ENCODE measurements around the gene HCN4.
"Not testable (repeated sequence)": the region's sequence is repeated elsewhere in the genome, so short reads cannot be mapped to it uniquely, and the experiment has no call there.

Gene HCN4

GRCh38 chr15:73368301-73369136, at the start of gene HCN4:
Gene HCN4, minus strand, starts transcription at chr15:73368958. Its CDS starts 688 bp downstream, at chr15:73368270.
- DNase-seq (ENCODE audit: low read depth): no peak

- no peak for DNase-seq (ENCODE audit: low read depth)
Observed at GRCh38 chr15:73414876-73415275, 46.1 kb upstream of the HCN4 start.

DNA sequence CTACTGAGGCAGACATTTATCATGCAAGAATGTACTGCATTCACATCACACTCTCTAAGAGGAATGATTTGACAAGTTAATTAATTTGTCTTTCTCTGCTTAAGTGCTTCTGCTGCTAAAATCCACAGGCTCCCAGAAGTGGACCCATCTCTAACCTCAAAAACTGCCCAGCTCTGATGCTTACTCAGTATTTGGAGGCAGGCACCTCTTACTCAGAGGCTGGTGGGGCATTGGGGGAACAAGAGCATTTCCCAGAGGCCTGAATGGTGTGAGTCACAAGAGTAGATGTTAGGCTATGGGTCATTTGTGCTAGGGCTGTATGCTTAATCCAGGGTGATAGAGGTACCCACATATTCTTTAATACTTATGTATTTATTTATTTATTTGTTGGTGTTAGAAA, 34.4 kb upstream of the HCN4 start:
- no peak for DNase-seq (ENCODE audit: low read depth)

DNA sequence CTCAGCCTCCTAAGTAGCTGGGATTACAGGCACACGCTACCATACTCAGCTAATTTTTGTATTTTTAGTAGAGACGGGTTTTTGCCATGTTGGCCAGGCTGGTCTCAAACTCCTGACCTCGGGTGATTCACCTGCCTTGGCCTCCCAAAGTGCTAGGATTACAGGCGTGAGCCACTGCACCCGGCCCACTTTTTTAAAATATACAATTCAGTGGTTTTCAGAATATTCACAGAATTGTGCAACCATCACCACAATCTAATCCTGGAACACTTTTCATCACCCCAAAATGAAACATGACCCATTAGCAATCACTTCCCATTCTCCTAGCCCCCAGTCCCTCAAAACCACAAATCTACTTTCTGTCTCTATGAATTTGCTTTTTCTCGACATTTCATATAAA, 31.5 kb upstream of the HCN4 start:
- not testable (repeated sequence) for DNase-seq (ENCODE audit: low read depth)

DNA sequence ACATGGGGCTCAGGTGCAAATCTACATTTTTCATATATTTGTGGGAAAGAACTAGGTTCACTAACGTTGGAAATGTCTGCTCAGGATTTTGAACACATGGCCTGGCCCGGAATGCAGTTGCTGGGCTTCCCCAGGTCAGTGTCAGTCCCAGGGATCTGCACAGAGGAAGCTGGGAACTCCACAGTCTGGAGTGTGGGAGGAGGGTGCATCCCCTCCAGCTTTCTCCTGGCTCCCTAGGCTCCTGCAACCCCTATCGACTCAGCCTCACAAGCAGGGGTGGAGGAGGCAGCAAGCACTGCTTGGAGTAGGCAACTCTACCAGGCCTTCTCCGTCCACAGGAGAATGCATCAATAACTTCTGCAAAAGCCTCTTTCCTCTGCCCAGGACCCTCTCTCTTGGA, 30.1 kb upstream of the HCN4 start:
- no peak for DNase-seq (ENCODE audit: low read depth)

- no peak for DNase-seq (ENCODE audit: low read depth)
Observed at GRCh38 chr15:73397461-73397860, 28.7 kb upstream of the HCN4 start.

GRCh38 chr15:73395671-73396070, 26.9 kb upstream of the HCN4 start:
- no peak for DNase-seq (ENCODE audit: low read depth)

- no peak for DNase-seq (ENCODE audit: low read depth)
Observed at GRCh38 chr15:73394782-73395181, 26.0 kb upstream of the HCN4 start.

GRCh38 chr15:73393336-73393735, 24.6 kb upstream of the HCN4 start:
- DNase-seq (ENCODE audit: low read depth): no peak

DNA sequence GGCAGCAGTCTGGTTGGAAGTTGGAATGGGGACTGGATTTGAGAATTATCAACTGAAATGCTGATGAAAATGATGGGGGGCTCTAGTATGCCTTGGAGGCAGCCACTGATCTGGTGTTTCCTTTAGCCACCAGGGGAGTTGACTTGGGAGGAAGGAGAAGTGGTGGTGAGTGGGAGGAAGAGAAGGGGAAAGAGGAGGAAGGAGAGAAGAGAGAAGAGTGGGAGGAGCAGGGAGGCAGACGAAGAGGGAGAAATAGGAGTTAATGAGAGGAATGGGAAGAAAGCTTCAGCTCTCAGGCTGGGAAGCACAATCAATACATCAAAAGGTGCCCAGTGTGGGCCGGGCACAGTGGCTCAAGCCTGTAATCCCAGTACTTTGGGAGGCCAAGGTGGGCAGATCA, 23.3 kb upstream of the HCN4 start:
- DNase-seq (ENCODE audit: low read depth): no peak

DNA sequence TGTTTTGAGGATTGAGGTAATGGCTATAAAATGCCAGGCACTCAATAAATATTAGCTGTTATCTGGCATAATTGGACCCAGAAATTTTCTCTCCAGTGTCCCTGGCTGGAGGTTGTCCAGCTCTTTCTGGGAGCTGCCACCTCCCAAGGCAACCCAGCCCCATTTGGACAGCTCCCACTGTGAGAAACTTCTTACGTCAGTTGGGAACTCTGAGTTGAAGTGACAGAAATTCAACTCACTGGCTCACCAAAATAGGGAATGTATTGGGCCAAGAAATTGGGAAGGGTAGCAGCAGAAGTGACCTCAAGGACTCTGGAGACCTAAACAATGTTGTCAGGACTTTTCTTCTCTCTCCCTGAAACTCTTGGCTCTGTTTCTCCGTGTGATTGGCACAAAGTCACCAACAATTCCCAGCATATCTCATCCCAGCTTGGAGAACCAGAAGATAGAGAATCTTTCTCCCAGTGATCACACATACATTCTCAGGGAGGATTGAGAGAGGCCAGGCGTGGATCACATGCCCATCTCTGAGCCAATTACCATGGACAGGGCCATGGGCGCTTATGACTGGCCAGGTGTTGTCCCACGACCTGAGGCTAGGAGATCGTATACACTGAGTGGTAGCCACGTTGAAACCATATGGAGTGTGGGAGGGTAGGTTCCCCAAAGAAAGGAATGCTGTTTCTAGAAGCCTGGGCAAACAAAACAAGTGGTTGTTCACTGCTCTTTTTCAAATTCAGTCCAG, 22.5 kb upstream of the HCN4 start:
- DNase-seq (ENCODE audit: low read depth): no peak

DNA sequence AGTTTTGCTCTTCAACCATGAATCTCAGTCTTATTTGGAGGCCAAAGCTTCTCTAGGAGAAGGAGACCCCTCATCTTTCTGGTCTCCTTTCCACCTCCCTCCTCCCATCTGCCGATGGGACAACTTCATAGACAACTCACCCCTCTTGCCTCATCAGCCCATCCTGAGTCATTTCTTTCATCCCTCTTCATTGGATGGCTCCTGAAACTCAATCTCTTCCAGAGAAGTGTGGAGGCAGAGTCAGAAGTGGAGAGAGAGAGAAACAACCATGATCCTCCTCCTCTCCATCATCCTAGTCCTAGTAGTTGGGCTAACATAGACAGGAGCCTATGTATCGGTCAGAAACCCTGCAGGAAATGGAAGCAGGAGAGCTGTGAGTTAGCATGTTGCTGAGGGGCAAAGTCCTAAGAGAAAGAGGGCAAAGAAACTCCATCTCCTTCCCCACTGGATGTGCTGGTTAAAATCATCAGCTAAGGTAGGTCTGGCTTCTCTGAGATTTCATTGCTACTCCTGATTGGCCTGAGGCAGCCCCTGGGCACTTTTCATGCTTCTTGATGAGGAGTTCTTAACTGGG, 21.3 kb upstream of the HCN4 start:
- DNase-seq (ENCODE audit: low read depth): no peak

- DNase-seq (ENCODE audit: low read depth): no peak
Observed at GRCh38 chr15:73389539-73389938, 20.8 kb upstream of the HCN4 start.

DNA sequence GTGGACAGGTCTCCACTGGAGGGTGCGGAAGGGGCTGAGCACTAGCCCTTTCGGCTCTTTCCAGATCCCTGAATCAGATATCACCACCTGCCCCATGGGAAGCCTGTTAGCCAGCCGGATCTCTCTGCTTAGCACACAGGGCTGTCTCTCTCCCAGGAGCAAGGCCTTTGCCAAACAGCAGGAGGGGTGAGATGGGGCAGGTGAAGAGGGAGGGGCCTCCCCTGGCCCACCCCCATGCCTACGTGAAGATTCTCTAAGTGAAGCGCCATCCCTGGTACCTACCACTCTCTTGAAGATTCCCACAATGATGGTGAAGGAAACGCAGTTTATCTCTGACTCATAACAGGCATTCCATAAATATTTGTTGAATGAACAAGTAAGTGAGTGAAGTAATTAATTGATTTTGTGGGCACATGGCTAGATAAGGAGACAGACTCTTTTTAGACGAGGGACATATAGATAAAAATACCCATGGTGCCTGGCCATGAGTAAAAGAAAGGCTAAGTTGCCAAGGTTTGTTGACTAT, 19.6 kb upstream of the HCN4 start:
- no peak for DNase-seq (ENCODE audit: low read depth)

- DNase-seq (ENCODE audit: low read depth): no peak
Observed at GRCh38 chr15:73387507-73388255, 18.9 kb upstream of the HCN4 start.

DNA sequence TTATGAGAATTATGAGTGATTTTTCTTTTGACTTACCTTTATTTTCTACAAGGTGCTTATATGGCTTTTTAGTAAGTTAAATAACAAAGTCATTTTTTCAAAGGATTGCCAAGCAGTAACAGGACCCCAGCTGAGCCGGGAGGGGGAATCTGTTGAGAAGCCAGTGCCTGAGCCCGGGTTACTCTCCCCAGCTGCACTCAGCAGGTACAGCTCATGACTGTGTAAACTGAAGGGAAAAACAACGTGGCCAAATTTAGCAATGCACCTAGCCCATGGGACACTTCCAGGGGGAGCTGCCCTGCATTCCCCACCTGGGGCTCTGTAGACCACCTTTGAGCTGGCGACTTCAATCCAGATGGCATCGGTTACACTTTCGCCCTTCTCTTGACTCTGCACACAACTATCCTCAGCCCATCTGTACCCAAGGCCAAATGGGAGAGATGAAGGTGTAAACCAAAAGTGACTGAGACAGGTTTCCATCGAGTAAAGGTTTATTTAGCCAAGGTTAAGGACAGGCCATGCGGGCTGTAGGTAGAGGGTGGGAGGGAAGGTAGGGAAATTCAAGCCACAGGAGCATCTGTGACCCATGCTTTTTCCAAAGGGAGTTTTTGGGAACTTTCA, 18.2 kb upstream of the HCN4 start:
- DNase-seq (ENCODE audit: low read depth): no peak

- DNase-seq (ENCODE audit: low read depth): no peak
Observed at GRCh38 chr15:73386238-73386637, 17.5 kb upstream of the HCN4 start.

GRCh38 chr15:73385205-73385604, 16.4 kb upstream of the HCN4 start:
- no peak for DNase-seq (ENCODE audit: low read depth)

DNA sequence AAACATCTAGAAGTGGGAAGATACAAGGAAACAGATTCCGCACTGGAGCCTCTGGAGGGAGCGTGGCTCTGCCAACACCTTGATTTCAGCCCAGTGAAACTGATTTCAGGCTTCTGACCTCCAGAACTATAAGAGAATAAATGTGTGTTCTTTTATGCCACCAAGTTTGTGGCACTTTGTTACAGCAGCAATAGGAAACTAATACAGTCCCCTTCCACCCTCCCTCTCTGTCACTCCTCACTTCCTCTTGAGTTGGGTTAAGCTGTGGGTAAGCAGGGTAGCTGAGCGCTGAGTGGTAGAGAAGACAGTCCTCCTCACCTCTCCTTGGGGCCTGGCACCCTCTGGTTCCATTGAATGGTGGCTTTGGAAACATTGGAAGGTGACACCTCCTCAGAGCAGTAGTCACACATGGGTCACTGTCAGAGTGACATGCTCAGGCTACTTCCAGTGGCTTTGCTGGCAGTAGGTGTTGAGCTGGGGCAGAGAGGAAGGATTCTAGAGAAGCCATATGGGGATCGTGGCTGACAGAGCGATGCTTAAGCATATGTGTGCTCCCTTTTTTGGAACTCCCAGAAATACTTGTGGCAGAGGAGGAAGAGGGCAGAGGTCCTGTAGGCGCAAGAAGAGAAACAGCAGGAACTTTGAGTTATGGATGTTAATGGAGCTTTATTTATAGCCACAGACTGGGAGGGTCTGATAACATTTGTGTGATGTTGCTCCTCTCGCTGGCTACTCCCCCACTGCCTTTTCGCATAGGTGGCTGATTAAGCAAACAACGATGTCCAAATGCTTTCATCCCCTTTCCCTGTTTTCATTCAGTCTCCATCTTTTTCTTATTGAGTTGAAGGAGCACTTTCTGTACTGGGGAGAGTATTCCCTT, 14.8 kb upstream of the HCN4 start:
- DNase-seq (ENCODE audit: low read depth): no peak

DNA sequence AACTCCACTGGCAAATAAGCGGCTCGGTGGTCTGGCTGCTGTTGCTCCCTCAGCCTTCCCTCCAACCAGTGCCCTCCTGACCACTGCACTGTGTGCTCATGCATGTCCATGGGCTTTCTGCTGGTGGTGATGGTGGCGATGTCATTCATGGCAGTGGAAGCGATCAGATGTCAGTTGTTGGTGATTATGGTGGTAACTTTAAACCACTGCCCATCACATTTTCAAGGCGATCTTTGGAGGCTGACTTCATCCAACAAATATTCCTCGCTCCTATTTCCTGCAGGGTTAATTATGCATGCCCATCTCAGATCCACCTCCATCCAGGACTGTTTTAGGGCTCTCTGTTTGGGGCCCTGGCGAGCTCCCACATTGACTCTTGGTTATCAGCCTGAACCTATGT, 13.4 kb upstream of the HCN4 start:
- no peak for DNase-seq (ENCODE audit: low read depth)

DNA sequence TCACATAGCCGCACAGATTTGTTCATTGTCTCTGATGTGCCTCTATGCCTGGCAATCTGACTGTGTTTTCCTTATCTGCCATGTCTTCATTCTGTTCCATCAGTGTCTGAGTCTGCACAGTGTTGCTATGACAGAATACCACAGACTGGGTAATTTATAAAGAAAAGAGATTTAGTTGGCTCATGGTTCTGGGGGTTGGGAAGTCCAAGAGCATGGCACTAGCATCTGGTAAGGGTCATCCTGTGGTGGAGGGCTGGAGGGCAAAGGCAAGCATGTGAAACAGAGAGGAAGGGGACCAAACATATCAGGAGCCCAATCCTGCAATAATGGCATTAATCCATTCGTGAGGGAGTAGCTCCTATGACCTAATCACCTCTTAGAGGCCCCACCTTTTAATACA, 11.9 kb upstream of the HCN4 start:
- no peak for DNase-seq (ENCODE audit: low read depth)

Measured in stimulated activated CD8-positive, alpha-beta memory T cell treated with anti-CD3 and anti-CD28 coated beads, Interleukin-12 subunit alpha, Interleukin-12 subunit beta, amount 100 ng/mL, for 1 hour (primary cell).